H1 (cell line): ENCODE measurements around the gene DDB1. TPM values are rescaled to one million over a fixed set of nuclear protein-coding genes. Genes with fewer than 3 reads are reported as not detected.

Experiments used
- CHD1 ChIP-seq: IDR thresholded peaks from 2 replicates; pipeline ENCODE4 v1.6.1; 2012; ENCODE audit warnings: low read depth, low read length, improper control_type of control experiment
- E2F6 ChIP-seq: IDR thresholded peaks from 2 replicates; pipeline ENCODE4 v1.6.1; 2012; ENCODE audit warnings: inconsistent platforms
- TBP ChIP-seq: IDR thresholded peaks from 2 replicates; pipeline ENCODE4 v1.6.1; 2011; ENCODE audit warnings: low read depth, low read length, improper control_type of control experiment
- polyA plus RNA-seq, 7 experiments: library from polyadenylated mRNA; depleted of rRNA in 3 of 7; stranded (reverse) in 5 of 7; unstranded in 2 of 7; fragments of >200 nt in 5 of 7; fragments of 200-250 nt in 2 of 7; gene quantifications; 1 replicate in 5 of 7; 2 replicates in 1 of 7; 4 replicates in 1 of 7; pipeline versions ENCODE4 v1.2.1 to v1.2.3, GENCODE V29; 2011 to 2013; ENCODE audit warnings: missing spikeins in 2 of 7, mixed read lengths in 2 of 7
- total RNA-seq: library from RNA; stranded (reverse); fragmentation: NEBNext Ultra II Directional; extraction: Animal tissue kit (Norgen Biotek cat#: 25700); gene quantifications from 2 replicates; pipeline ENCODE4 v1.2.1, GENCODE V29; 2021

DDB1 gene
- total and polyA plus RNA-seq, 2 of the 8 experiments (the other 6 are each of a cell fraction or from before 2014, with no cell fraction given): 275 to 306 TPM

- TF ChIP-seq E2F6 (no peak), TBP (no peak), CHD1 (no peak)
Observed at GRCh38 chr11:61339490-61339878, 6.6 kb upstream of the DDB1 start (continued).
